ENCODE measurements around the gene BCL11B. TPM values are rescaled to one million over a fixed set of nuclear protein-coding genes. Genes with fewer than 3 reads are reported as not detected.

The BCL11B gene
- total RNA-seq, 1 donor from 2014 or later = 11.5 TPM

GRCh38 chr14:99236386-99237138 is 35.4 kb downstream of the BCL11B start:
- Histone ChIP-seq H3K4me3 (no peak overlapping the region), H3K4me1 (peaks cover 41% of the 10 kb centered on the region), H3K27me3 (no peaks in the 10 kb centered on the region), H3K9me3 (no peaks in the 10 kb centered on the region), H3K27ac (no peak overlapping the region), H3K36me3 (no peaks in the 10 kb centered on the region)
- intact Hi-C loops (cut with DNase I) = no loop called here
- TF ChIP-seq CTCF (IDR thresholded peaks at IDR 0.05) = no peak
- TF ChIP-seq POLR2A (IDR thresholded peaks at IDR 0.05) = no peak
- TF ChIP-seq POLR2AphosphoS5 (IDR thresholded peaks at IDR 0.05; ENCODE audit: insufficient read depth in 1 of 2, low read depth in 1 of 2) = no peak
- DNase-seq (ENCODE audit: extremely low spot score in 2 of 2) = no peak

- TF ChIP-seq POLR2A (IDR thresholded peaks at IDR 0.05) = no peak
- no peak for TF ChIP-seq POLR2AphosphoS5 (IDR thresholded peaks at IDR 0.05; ENCODE audit: insufficient read depth in 1 of 2, low read depth in 1 of 2)
- TF ChIP-seq CTCF (IDR thresholded peaks at IDR 0.05) = no peak
- Histone ChIP-seq H3K36me3 (no peaks in the 10 kb centered on the region), H3K4me1 (peaks cover 49% of the 10 kb centered on the region), H3K27me3 (no peaks in the 10 kb centered on the region), H3K9me3 (no peaks in the 10 kb centered on the region), H3K27ac (no peak overlapping the region), H3K4me3 (no peak overlapping the region)
- intact Hi-C loops (cut with DNase I) = no loop called here
- no peak for DNase-seq (ENCODE audit: extremely low spot score in 2 of 2)
Observed at GRCh38 chr14:99235582-99236320, 36.2 kb downstream of the BCL11B start.

- DNase-seq (ENCODE audit: extremely low spot score in 2 of 2) = no peak
- H3K4me1 ChIP-seq = peaks cover 56% of the 10 kb centered on the region
- H3K27me3 ChIP-seq = no peaks in the 10 kb centered on the region
- H3K27ac ChIP-seq = no peak overlapping the region
- intact Hi-C loops (cut with DNase I) = no loop called here
- H3K36me3 ChIP-seq = no peaks in the 10 kb centered on the region
- H3K9me3 ChIP-seq = no peaks in the 10 kb centered on the region
- TF ChIP-seq CTCF (IDR thresholded peaks at IDR 0.05) (no peak), POLR2AphosphoS5 (IDR thresholded peaks at IDR 0.05; ENCODE audit: insufficient read depth in 1 of 2, low read depth in 1 of 2) (no peak), POLR2A (IDR thresholded peaks at IDR 0.05) (no peak)
- peak overlapping the region in 1 of 2 donors; percentile 11 for H3K4me3 ChIP-seq
Observed at GRCh38 chr14:99234961-99235571, 36.9 kb downstream of the BCL11B start.

GRCh38 chr14:99234355-99234754 is 37.6 kb downstream of the BCL11B start:
- DNase-seq (ENCODE audit: extremely low spot score in 2 of 2) = no peak
- Histone ChIP-seq H3K4me3 (no peak overlapping the region), H3K9me3 (no peaks in the 10 kb centered on the region), H3K4me1 (peaks cover 58% of the 10 kb centered on the region), H3K27me3 (no peaks in the 10 kb centered on the region), H3K27ac (no peak overlapping the region), H3K36me3 (no peaks in the 10 kb centered on the region)
- TF ChIP-seq CTCF (IDR thresholded peaks at IDR 0.05) = no peak
- no peak for TF ChIP-seq POLR2A (IDR thresholded peaks at IDR 0.05)
- no peak for TF ChIP-seq POLR2AphosphoS5 (IDR thresholded peaks at IDR 0.05; ENCODE audit: insufficient read depth in 1 of 2, low read depth in 1 of 2)
- intact Hi-C loops (cut with DNase I) = no loop called here

All from vagina (tissue), 2 donors.